Memory B cell (primary cell): ENCODE measurements around the gene ITPRID1.
"Not testable (repeated sequence)": the region's sequence is repeated elsewhere in the genome, so short reads cannot be mapped to it uniquely, and the experiment has no call there.

Experiments
- ATAC-seq: fragments of 150-1000 bp; cut with Tn5 transposase; 2 replicates; pipeline ENCODE4 v1.10.0; 2021; ENCODE audit warnings: low read depth, mild to moderate bottlenecking, moderate library complexity
- DNase-seq, 2 donors: peaks; one replicate each; pipeline ENCODE4 v3.0.0; 2022; ENCODE audit warnings: low spot score in 2 of 2
- H3K27ac Mint-ChIP-seq: one replicate; pipeline ENCODE4 v1.8.0; 2022; ENCODE audit warnings: mild to moderate bottlenecking, moderate library complexity, mixed read lengths
- H3K27me3 Mint-ChIP-seq: one replicate; pipeline ENCODE4 v1.8.0; 2022; ENCODE audit warnings: mixed read lengths
- H3K36me3 Mint-ChIP-seq: one replicate; pipeline ENCODE4 v1.8.0; 2022; ENCODE audit warnings: mild to moderate bottlenecking, mixed read lengths
- H3K4me1 Mint-ChIP-seq: one replicate; pipeline ENCODE4 v1.8.0; 2022; ENCODE audit warnings: mixed read lengths
- H3K4me3 Mint-ChIP-seq: one replicate; pipeline ENCODE4 v1.8.0; 2022; ENCODE audit warnings: mild to moderate bottlenecking, moderate library complexity, mixed read lengths
- H3K9me3 Mint-ChIP-seq: one replicate; pipeline ENCODE4 v1.8.0; 2022; ENCODE audit warnings: mixed read lengths

ITPRID1 gene

GRCh38 chr7:31540651-31541185 lies 26.8 kb downstream of the ITPRID1 start:
- H3K27ac Mint-ChIP-seq, H3K4me1 Mint-ChIP-seq, H3K36me3 Mint-ChIP-seq, ATAC-seq, H3K9me3 Mint-ChIP-seq, H3K4me3 Mint-ChIP-seq, H3K27me3 Mint-ChIP-seq, DNase-seq: not testable (repeated sequence)

- H3K4me1 Mint-ChIP-seq = no peaks in the 10 kb centered on the region
- H3K27ac Mint-ChIP-seq = no peak overlapping the region
- H3K27me3 Mint-ChIP-seq = peaks cover 4% of the 10 kb centered on the region
- no peak for ATAC-seq
- H3K36me3 Mint-ChIP-seq = no peaks in the 10 kb centered on the region
- H3K4me3 Mint-ChIP-seq = no peak overlapping the region
- no peak for DNase-seq
- H3K9me3 Mint-ChIP-seq = no peaks in the 10 kb centered on the region
Observed at GRCh38 chr7:31545549-31545948, 31.7 kb downstream of the ITPRID1 start.

GRCh38 chr7:31549611-31550010 lies 35.7 kb downstream of the ITPRID1 start:
- peaks cover 4% of the 10 kb centered on the region for H3K27me3 Mint-ChIP-seq
- H3K27ac Mint-ChIP-seq = no peak overlapping the region
- no peak overlapping the region for H3K4me3 Mint-ChIP-seq
- no peaks in the 10 kb centered on the region for H3K9me3 Mint-ChIP-seq
- DNase-seq = no peak
- H3K4me1 Mint-ChIP-seq = no peaks in the 10 kb centered on the region
- no peaks in the 10 kb centered on the region for H3K36me3 Mint-ChIP-seq
- no peak for ATAC-seq

GRCh38 chr7:31550432-31550831 lies 36.5 kb downstream of the ITPRID1 start:
- Mint-ChIP-seq H3K4me1 (no peaks in the 10 kb centered on the region), H3K36me3 (no peaks in the 10 kb centered on the region), H3K9me3 (no peaks in the 10 kb centered on the region), H3K4me3 (no peak overlapping the region), H3K27me3 (no peaks in the 10 kb centered on the region), H3K27ac (no peak overlapping the region)
- DNase-seq = no peak
- no peak for ATAC-seq

DNA sequence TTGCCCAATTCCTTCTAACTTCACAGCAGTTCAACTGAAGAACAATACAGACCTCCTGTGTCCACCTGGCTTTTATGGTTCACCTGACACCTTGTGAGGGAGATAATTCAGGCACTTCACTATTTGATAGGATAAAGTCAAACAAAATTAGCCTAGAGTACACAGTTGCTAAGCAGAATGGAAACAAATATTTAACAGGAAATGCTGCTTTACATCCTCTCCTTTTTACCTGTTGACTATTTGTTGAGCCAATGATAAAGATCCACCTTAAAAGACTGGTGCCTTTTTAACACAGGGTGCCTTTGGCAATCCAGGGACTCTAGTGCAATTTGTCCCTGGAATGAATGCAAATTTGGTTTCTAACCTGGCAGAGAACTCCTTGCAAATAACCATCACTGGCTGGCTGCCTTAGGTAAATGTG lies 39.8 kb downstream of the ITPRID1 start:
- DNase-seq = no peak
- Mint-ChIP-seq H3K4me1 (no peaks in the 10 kb centered on the region), H3K4me3 (no peak overlapping the region), H3K27ac (no peak overlapping the region), H3K9me3 (no peaks in the 10 kb centered on the region), H3K27me3 (no peaks in the 10 kb centered on the region), H3K36me3 (no peaks in the 10 kb centered on the region)
- no peak for ATAC-seq

GRCh38 chr7:31562002-31562401 lies 48.1 kb downstream of the ITPRID1 start:
- Mint-ChIP-seq H3K27ac (no peak overlapping the region), H3K27me3 (peaks cover 3% of the 10 kb centered on the region), H3K36me3 (no peaks in the 10 kb centered on the region), H3K4me1 (no peaks in the 10 kb centered on the region), H3K9me3 (no peaks in the 10 kb centered on the region), H3K4me3 (no peak overlapping the region)
- no peak for ATAC-seq
- no peak for DNase-seq

DNA sequence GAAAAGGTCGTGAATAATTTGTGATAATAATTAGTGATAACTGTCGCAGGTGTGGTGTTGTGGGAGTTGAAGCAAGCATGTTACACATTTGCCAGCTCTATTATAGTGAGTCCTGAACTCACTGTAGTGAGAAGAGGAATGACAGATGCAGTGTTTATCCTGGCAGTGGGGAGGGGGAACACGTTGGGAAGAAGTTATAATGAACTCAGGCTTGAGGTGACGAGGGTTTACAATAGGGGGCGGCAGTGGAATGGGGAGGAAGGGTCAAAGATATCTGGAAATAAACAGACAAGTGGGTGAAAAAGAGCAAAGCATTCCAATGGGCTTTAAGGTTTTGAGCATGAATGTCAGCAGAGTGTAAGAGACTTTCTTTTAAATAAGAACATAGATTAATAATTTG lies 49.6 kb downstream of the ITPRID1 start:
- no peaks in the 10 kb centered on the region for H3K4me1 Mint-ChIP-seq
- no peak for ATAC-seq

GRCh38 chr7:31563951-31564350 lies 50.1 kb downstream of the ITPRID1 start:
- H3K9me3 Mint-ChIP-seq = no peaks in the 10 kb centered on the region
- H3K27me3 Mint-ChIP-seq = peaks cover 3% of the 10 kb centered on the region
- no peak for ATAC-seq
- H3K4me3 Mint-ChIP-seq = no peak overlapping the region
- no peak for DNase-seq
- no peak overlapping the region for H3K27ac Mint-ChIP-seq
- no peaks in the 10 kb centered on the region for H3K4me1 Mint-ChIP-seq
- H3K36me3 Mint-ChIP-seq = no peaks in the 10 kb centered on the region

More for the DNA sequence above, 49.6 kb downstream of the ITPRID1 start:
- Mint-ChIP-seq H3K27me3 (peaks cover 3% of the 10 kb centered on the region), H3K9me3 (no peaks in the 10 kb centered on the region), H3K36me3 (no peaks in the 10 kb centered on the region), H3K4me3 (no peak overlapping the region), H3K27ac (no peak overlapping the region)
- no peak for DNase-seq

- ATAC-seq (no peak), DNase-seq (no peak)
- Mint-ChIP-seq H3K36me3 (no peaks in the 10 kb centered on the region), H3K4me3 (no peak overlapping the region), H3K27me3 (peaks cover 3% of the 10 kb centered on the region), H3K27ac (no peak overlapping the region), H3K9me3 (no peaks in the 10 kb centered on the region), H3K4me1 (no peaks in the 10 kb centered on the region)
Observed at GRCh38 chr7:31564661-31565060, 50.8 kb downstream of the ITPRID1 start.

GRCh38 chr7:31569528-31569927 lies 55.6 kb downstream of the ITPRID1 start:
- H3K9me3 Mint-ChIP-seq = no peaks in the 10 kb centered on the region
- ATAC-seq = no peak
- no peaks in the 10 kb centered on the region for H3K4me1 Mint-ChIP-seq
- no peaks in the 10 kb centered on the region for H3K36me3 Mint-ChIP-seq
- no peak overlapping the region for H3K27ac Mint-ChIP-seq
- no peak overlapping the region for H3K4me3 Mint-ChIP-seq
- no peaks in the 10 kb centered on the region for H3K27me3 Mint-ChIP-seq
- DNase-seq = no peak

DNA sequence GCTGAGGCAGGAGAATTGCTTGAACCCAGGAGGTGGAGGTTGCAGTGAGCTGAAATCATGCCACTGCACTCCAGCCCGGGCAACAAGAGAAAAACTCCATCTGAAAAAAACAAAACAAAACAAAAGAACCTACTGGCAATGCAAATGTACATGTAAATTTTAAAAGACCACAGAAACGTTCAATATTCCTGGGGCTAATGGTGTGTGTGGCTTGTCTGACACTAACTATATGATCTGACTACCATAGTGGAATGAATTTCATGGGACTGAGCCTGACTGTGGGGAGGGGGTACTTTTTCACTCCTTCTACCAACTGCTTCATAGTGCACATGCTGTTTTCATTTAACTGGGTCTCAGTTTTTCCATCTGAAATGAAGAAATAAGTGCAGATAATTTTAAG lies 69.6 kb downstream of the ITPRID1 start:
- no peaks in the 10 kb centered on the region for H3K36me3 Mint-ChIP-seq
- H3K27ac Mint-ChIP-seq = no peak overlapping the region
- H3K4me3 Mint-ChIP-seq = no peak overlapping the region
- DNase-seq (no peak), ATAC-seq (no peak)
- peaks cover 2% of the 10 kb centered on the region for H3K9me3 Mint-ChIP-seq
- no peaks in the 10 kb centered on the region for H3K4me1 Mint-ChIP-seq
- H3K27me3 Mint-ChIP-seq = no peaks in the 10 kb centered on the region

DNA sequence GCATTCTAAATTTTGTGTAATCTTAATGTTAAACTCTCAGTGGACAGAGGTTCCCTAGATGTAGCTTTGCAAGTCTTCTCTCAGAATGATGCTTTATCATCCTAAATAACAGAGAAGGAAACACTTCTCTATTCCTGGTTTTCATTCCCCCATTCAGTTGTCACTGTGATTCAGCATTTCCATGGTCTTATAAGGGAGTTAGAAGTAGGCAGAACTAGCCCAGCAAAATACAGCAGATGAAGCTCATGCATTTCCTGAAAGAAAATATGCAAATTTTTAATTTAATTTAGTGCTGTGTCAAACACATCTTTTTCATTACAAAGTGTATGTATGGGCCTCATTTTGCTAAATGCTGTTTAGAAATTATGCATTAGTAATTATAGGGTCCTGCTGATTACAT lies 70.1 kb downstream of the ITPRID1 start:
- Mint-ChIP-seq H3K4me3 (no peak overlapping the region), H3K4me1 (no peaks in the 10 kb centered on the region), H3K9me3 (peaks cover 3% of the 10 kb centered on the region), H3K27me3 (no peaks in the 10 kb centered on the region), H3K27ac (no peak overlapping the region), H3K36me3 (no peaks in the 10 kb centered on the region)
- no peak for ATAC-seq
- DNase-seq = no peak

GRCh38 chr7:31595390-31595789 lies 81.5 kb downstream of the ITPRID1 start:
- Mint-ChIP-seq H3K4me3 (no peak overlapping the region), H3K36me3 (no peaks in the 10 kb centered on the region), H3K4me1 (no peaks in the 10 kb centered on the region), H3K9me3 (peaks cover 6% of the 10 kb centered on the region), H3K27ac (no peak overlapping the region), H3K27me3 (no peaks in the 10 kb centered on the region)
- ATAC-seq = no peak
- no peak for DNase-seq

DNA sequence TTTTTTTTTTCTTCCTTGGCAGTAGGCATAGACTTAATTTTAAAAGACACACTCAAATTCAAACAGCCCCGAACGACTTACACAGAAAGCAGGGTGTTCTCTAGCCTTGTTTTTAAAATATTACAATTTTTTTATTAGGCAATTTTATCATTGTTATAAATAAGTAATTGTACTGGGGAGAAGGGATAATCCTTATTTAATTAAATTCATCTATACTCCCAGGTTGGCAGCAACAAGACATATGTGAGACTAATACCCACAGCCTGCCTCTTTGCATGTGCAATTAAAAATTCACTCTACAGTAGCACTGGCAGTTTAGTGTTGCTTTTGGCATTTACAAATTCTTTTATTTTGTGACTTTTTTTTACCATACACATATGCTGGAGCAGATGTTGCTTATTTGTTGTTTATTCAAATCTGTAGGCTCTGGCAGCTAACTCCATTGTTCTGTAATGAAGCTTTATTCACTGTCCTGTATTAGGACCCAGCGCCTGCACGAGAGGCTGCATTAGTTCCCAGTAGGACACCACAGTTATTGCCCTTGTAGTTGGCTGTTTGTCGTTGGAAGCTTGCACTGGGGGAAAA lies 88.2 kb downstream of the ITPRID1 start:
- ATAC-seq (no peak), DNase-seq (no peak)
- Mint-ChIP-seq H3K27me3 (no peaks in the 10 kb centered on the region), H3K36me3 (no peaks in the 10 kb centered on the region), H3K4me3 (no peak overlapping the region), H3K9me3 (peaks cover 1% of the 10 kb centered on the region), H3K4me1 (no peaks in the 10 kb centered on the region), H3K27ac (no peak overlapping the region)

GRCh38 chr7:31603046-31603445 lies 89.2 kb downstream of the ITPRID1 start:
- Mint-ChIP-seq H3K4me1 (no peaks in the 10 kb centered on the region), H3K36me3 (no peaks in the 10 kb centered on the region), H3K4me3 (no peak overlapping the region), H3K27me3 (no peaks in the 10 kb centered on the region), H3K27ac (no peak overlapping the region), H3K9me3 (peaks cover 1% of the 10 kb centered on the region)
- ATAC-seq (no peak), DNase-seq (no peak)
